HepG2 (cell line): ENCODE results near the gene SCYGR8. TPM values are rescaled to one million over a fixed set of nuclear protein-coding genes. Genes with fewer than 3 reads are reported as not detected.

Experiments
- ARID2 ChIP-seq: sonication (generic); formaldehyde crosslinking; IDR thresholded peaks from 2 replicates; pipeline ENCODE4 v1.8.1; 2022; ENCODE audit warnings: mild to moderate bottlenecking, missing genetic modification reagents, borderline replicate concordance
- CEBPG ChIP-seq: IDR thresholded peaks from 2 replicates; pipeline ENCODE4 v1.6.1; 2016
- ERF ChIP-seq: IDR thresholded peaks from 2 replicates; pipeline ENCODE4 v1.6.1; 2018; ENCODE audit warnings: missing biosample characterization, missing genetic modification reagents
- FOXO1 ChIP-seq: sonication (generic); formaldehyde crosslinking; IDR thresholded peaks from 2 replicates; pipeline ENCODE4 v1.4.0; 2020; ENCODE audit warnings: missing genetic modification reagents
- HNF4G ChIP-seq, 2 experiments: sonication (generic) in 1 of 2; formaldehyde crosslinking in 1 of 2; IDR thresholded peaks; 2 replicates each; pipeline versions ENCODE4 v1.4.0 to v1.6.1; 2011 to 2020; ENCODE audit warnings: borderline replicate concordance in 2 of 2, low read depth in 2 of 2, mild to moderate bottlenecking in 2 of 2, low read length in 1 of 2, missing genetic modification reagents in 1 of 2, moderate library complexity in 1 of 2
- HNRNPH1 ChIP-seq: fragments of 200-400 bp; formaldehyde crosslinking; optimal IDR thresholded peaks from 2 replicates; pipeline ENCODE3; 2017; ENCODE audit warnings: mild to moderate bottlenecking, low read depth, low read length
- HOXA3 ChIP-seq: sonication (generic); formaldehyde crosslinking; IDR thresholded peaks from 2 replicates; pipeline ENCODE4 v1.5.0; 2020; ENCODE audit warnings: missing genetic modification reagents
- KLF11 ChIP-seq: IDR thresholded peaks from 2 replicates; pipeline ENCODE4 v1.6.1; 2016; ENCODE audit warnings: missing compliant biosample characterization
- LCORL ChIP-seq, 2 experiments: fragments of 450-650 bp in 1 of 2; sonication (generic) in 1 of 2; formaldehyde crosslinking in 1 of 2; IDR thresholded peaks; 2 replicates each; pipeline versions ENCODE4 v1.5.0 to v1.6.1; 2017 to 2020; ENCODE audit warnings: antibody characterized with exemption in 1 of 2, missing genetic modification reagents in 1 of 2
- MED13 ChIP-seq: sonication (generic); formaldehyde crosslinking; IDR thresholded peaks from 2 replicates; pipeline ENCODE4 v1.5.0; 2020; ENCODE audit warnings: missing genetic modification reagents
- MZF1 ChIP-seq: sonication (generic); formaldehyde crosslinking; IDR thresholded peaks from 2 replicates; pipeline ENCODE4 v1.8.1; 2023; ENCODE audit warnings: mild to moderate bottlenecking, missing genetic modification reagents, borderline replicate concordance
- NR2C2 ChIP-seq: sonication (generic); formaldehyde crosslinking; IDR thresholded peaks from 2 replicates; pipeline ENCODE4 v1.4.0; 2020; ENCODE audit warnings: missing genetic modification reagents, mild to moderate bottlenecking, moderate library complexity, borderline replicate concordance
- POGZ ChIP-seq: sonication (generic); formaldehyde crosslinking; IDR thresholded peaks from 2 replicates; pipeline ENCODE4 v1.4.0; 2020; ENCODE audit warnings: mild to moderate bottlenecking, missing genetic modification reagents
- RBM22 ChIP-seq: fragments of 200-400 bp; formaldehyde crosslinking; optimal IDR thresholded peaks from 2 replicates; pipeline ENCODE3; 2017; ENCODE audit warnings: mild to moderate bottlenecking, low read length, moderate library complexity
- SMARCC2 ChIP-seq: fragments of 450-650 bp; IDR thresholded peaks from 2 replicates; pipeline ENCODE4 v1.6.1; 2017; ENCODE audit warnings: antibody characterized with exemption, mild to moderate bottlenecking
- STAT5B ChIP-seq: sonication (generic); formaldehyde crosslinking; IDR thresholded peaks from 2 replicates; pipeline ENCODE4 v1.4.0; 2020; ENCODE audit warnings: missing genetic modification reagents
- WIZ ChIP-seq: sonication (generic); formaldehyde crosslinking; IDR thresholded peaks from 2 replicates; pipeline ENCODE4 v1.5.1; 2020; ENCODE audit warnings: mild to moderate bottlenecking, missing genetic modification reagents
- ZNF160 ChIP-seq: sonication (generic); formaldehyde crosslinking; IDR thresholded peaks from 2 replicates; pipeline ENCODE4 v1.8.0; 2022; ENCODE audit warnings: mild to moderate bottlenecking, inconsistent platforms, missing genetic modification reagents
- ZNF20 ChIP-seq: sonication (generic); formaldehyde crosslinking; IDR thresholded peaks from 2 replicates; pipeline ENCODE4 v1.4.0; 2020; ENCODE audit warnings: mild to moderate bottlenecking, moderate library complexity, missing genetic modification reagents
- ZNF317 ChIP-seq: sonication (generic); formaldehyde crosslinking; IDR thresholded peaks from 2 replicates; pipeline ENCODE4 v1.5.0; 2020; ENCODE audit warnings: mild to moderate bottlenecking, missing genetic modification reagents
- ZNF619 ChIP-seq: sonication (generic); formaldehyde crosslinking; IDR thresholded peaks from 2 replicates; pipeline ENCODE4 v1.4.0; 2020; ENCODE audit warnings: mild to moderate bottlenecking, missing genetic modification reagents
- ZNF768 ChIP-seq: sonication (generic); formaldehyde crosslinking; IDR thresholded peaks from 2 replicates; pipeline ENCODE4 v1.4.0; 2020; ENCODE audit warnings: missing genetic modification reagents
- ZNF850 ChIP-seq: sonication (generic); formaldehyde crosslinking; conservative IDR thresholded peaks from 2 replicates; pipeline ENCODE4 v1.9.0; 2021; ENCODE audit warnings: mild to moderate bottlenecking, missing genetic modification reagents
- polyA plus RNA-seq, 8 experiments: library from polyadenylated mRNA; depleted of rRNA in 3 of 8; stranded (reverse) in 7 of 8; unstranded in 1 of 8; fragments of >200 nt; fragmentation: Illumina TruSeq in 4 of 8; extraction: Trizol in 4 of 8; gene quantifications; 2 replicates each; pipeline versions ENCODE4 v1.2.1 to v1.2.3, GENCODE V29; 2011 to 2016; ENCODE audit warnings: low read depth in 4 of 8, missing spikeins in 1 of 8, mixed read lengths in 1 of 8; ENCODE audit not compliant: insufficient read depth in 1 of 8
- total RNA-seq, 5 experiments: library from RNA; depleted of rRNA; stranded (reverse); fragments of >200 nt; fragmentation: Illumina TruSeq; extraction: Trizol; gene quantifications; 2 replicates each; pipeline ENCODE4 v1.2.3, GENCODE V29; 2016; ENCODE audit warnings: low read depth in 1 of 5
- TF ChIP-seq, protein P1 (sequence below): sonication (generic); formaldehyde crosslinking; IDR thresholded peaks from 2 replicates; pipeline ENCODE4 v1.5.0; 2020; ENCODE audit warnings: missing genetic modification reagents, mild to moderate bottlenecking, borderline replicate concordance
- TF ChIP-seq, protein P2 (sequence below): sonication (generic); formaldehyde crosslinking; IDR thresholded peaks from 2 replicates; pipeline ENCODE4 v1.4.0; 2020; ENCODE audit warnings: missing genetic modification reagents
- TF ChIP-seq, protein P3 (sequence below): sonication (generic); formaldehyde crosslinking; IDR thresholded peaks from 2 replicates; pipeline ENCODE4 v1.8.0; 2022; ENCODE audit warnings: mild to moderate bottlenecking, missing genetic modification reagents, moderate library complexity
- TF ChIP-seq, protein P4 (sequence below): sonication (generic); formaldehyde crosslinking; IDR thresholded peaks from 2 replicates; pipeline ENCODE4 v1.5.0; 2020; ENCODE audit warnings: missing genetic modification reagents

SCYGR8 gene
- total and polyA plus RNA-seq, 2 of the 13 experiments (the other 11 are each of a cell fraction or from before 2014, with no cell fraction given): not detected

DNA sequence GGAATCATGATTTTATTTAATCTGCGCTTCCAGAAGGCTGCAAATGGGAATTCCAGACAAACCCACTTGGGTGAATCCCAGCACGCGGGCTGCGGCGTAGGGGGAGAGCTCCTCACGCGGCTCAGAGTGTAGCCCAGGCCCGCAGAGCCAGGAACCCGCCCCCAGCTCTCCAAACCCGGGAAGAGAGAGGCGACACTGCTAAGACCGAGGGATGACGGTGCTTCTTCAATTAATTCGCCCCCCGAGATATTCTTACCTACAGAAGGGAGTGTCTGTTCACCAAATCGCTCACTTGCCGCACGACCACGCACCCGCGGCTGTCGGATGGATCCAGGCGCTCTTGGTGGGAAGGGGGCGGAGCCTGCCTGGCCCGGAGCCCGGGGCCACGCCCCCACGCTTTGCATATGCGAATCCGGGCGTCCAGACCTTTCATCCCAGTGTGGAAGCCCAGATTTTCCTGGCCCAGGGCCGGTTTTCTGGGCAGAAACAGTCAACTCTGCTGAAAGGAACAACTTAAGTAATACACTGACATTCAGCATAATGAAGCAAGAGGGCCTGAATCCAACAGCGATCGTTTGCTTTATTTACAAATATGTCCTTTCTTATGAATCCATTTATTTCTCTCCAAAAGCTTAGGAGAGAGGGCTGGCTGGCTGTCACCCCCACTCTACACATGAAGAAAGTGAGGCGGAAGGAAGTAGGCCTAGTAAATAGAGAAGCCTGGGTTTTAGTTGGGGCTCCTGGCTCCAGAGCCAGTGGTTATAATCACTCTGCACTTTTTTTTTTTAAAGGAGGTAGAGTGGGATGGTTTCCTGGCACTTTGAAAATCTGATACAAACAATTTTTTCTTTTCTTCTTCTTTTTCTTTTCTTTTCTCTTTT, 27.8 kb upstream of the SCYGR8 start, which contains the start of gene SLC19A3 (continued):
- TF ChIP-seq, protein P1, sequence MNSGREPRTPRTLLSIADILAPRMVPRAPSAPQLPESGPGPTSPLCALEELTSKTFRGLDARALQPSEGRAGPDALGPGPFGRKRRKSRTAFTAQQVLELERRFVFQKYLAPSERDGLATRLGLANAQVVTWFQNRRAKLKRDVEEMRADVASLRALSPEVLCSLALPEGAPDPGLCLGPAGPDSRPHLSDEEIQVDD: no peak
- TF ChIP-seq RBM22 (no peak), HNRNPH1 (no peak), ZNF619 (no peak), HNF4G (IDR thresholded peaks at IDR 0.05; ENCODE audit: borderline replicate concordance, low read depth, low read length) (no peak), HNF4G (CRISPR knock-in tag; IDR thresholded peaks at IDR 0.05; ENCODE audit: borderline replicate concordance, low read depth) (no peak), ZNF768 (CRISPR knock-in tag) (peak; percentile 20; the same call in 1 of the 2 replicates), HOXA3 (CRISPR knock-in tag) (no peak; the same call in 1 of the 2 replicates), CEBPG (CRISPR knock-in tag) (no peak), ARID2 (peak; percentile 63; the same call in 1 of the 2 replicates), WIZ (CRISPR knock-in tag) (no peak), ERF (CRISPR knock-in tag) (no peak), POGZ (CRISPR knock-in tag) (0 out of 2 replicates have a peak, but pooled peaks have one; percentile 13), KLF11 (CRISPR knock-in tag) (no peak), ZNF20 (CRISPR knock-in tag) (0 out of 2 replicates have a peak, but pooled peaks have one; percentile 43), ZNF160 (no peak; the same call in 1 of the 2 replicates), FOXO1 (CRISPR knock-in tag) (no peak), MZF1 (CRISPR knock-in tag) (no peak), LCORL (IDR thresholded peaks at IDR 0.05) (no peak), LCORL (CRISPR knock-in tag; IDR thresholded peaks at IDR 0.05) (no peak), ZNF317 (peak; percentile 54; the same call in 1 of the 2 replicates), SMARCC2 (no peak), NR2C2 (CRISPR knock-in tag) (0 out of 2 replicates have a peak, but pooled peaks have one; percentile 27), STAT5B (no peak), MED13 (no peak), ZNF850 (CRISPR knock-in tag) (0 out of 2 replicates have a peak, but pooled peaks have one; percentile 69)
- TF ChIP-seq, protein P2, sequence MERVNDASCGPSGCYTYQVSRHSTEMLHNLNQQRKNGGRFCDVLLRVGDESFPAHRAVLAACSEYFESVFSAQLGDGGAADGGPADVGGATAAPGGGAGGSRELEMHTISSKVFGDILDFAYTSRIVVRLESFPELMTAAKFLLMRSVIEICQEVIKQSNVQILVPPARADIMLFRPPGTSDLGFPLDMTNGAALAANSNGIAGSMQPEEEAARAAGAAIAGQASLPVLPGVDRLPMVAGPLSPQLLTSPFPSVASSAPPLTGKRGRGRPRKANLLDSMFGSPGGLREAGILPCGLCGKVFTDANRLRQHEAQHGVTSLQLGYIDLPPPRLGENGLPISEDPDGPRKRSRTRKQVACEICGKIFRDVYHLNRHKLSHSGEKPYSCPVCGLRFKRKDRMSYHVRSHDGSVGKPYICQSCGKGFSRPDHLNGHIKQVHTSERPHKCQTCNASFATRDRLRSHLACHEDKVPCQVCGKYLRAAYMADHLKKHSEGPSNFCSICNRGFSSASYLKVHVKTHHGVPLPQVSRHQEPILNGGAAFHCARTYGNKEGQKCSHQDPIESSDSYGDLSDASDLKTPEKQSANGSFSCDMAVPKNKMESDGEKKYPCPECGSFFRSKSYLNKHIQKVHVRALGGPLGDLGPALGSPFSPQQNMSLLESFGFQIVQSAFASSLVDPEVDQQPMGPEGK (CRISPR knock-in tag): 0 out of 2 replicates have a peak, but pooled peaks have one; percentile 11
- TF ChIP-seq, protein P3, sequence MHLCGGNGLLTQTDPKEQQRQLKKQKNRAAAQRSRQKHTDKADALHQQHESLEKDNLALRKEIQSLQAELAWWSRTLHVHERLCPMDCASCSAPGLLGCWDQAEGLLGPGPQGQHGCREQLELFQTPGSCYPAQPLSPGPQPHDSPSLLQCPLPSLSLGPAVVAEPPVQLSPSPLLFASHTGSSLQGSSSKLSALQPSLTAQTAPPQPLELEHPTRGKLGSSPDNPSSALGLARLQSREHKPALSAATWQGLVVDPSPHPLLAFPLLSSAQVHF (CRISPR knock-in tag): no peak
- TF ChIP-seq, protein P4, sequence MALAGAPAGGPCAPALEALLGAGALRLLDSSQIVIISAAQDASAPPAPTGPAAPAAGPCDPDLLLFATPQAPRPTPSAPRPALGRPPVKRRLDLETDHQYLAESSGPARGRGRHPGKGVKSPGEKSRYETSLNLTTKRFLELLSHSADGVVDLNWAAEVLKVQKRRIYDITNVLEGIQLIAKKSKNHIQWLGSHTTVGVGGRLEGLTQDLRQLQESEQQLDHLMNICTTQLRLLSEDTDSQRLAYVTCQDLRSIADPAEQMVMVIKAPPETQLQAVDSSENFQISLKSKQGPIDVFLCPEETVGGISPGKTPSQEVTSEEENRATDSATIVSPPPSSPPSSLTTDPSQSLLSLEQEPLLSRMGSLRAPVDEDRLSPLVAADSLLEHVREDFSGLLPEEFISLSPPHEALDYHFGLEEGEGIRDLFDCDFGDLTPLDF (CRISPR knock-in tag): no peak
